GM18858 (cell line): ENCODE results near the gene HGS.

Experiments used
- ATAC-seq: cut with Tn5 transposase; IDR thresholded peaks from one replicate; pipeline ENCODE4 v1.9.1; 2021; ENCODE audit not compliant: unreplicated experiment

The HGS gene

DNA sequence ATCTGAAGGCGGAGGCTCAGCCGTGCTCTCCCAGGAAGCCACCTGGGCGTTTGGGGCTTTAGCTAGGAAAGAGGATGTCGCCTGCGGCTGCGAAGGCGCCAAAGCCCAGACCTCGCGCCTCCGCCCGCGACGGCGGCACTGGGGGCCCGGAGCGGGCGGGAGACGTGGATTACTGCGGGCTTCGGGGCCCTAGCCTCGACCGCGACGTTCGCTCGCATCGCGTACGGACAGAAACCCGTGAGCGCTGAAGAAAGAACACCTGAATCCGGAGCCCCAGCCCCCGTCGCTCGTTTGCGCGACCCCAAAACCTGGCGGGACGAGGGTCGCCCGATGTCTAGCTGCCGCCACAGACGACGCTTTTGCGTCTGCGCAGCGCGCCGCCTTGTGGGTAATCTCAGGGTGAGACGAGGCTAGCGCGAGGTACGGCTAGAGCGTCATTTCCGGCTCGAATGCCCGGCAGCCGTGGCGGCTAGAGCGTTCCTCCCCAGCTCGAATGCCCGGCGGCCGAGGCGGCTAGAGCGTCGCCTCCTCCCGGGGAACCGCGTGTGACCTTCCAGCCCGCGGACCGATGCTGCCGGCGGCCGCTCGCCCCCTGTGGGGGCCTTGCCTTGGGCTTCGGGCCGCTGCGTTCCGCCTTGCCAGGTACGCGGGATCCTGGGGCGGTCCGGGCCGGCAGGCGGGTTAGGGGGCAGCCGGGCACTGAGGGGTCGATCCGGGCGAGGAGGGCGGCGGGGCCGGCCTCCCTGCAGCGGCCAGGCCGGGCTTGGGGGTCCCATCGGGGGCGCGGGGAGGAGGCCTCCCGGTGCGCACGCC, 19.3 kb downstream of the HGS start, which contains the start of gene MRPL12:
TSS of gene MRPL12 (plus strand) at position 434 of the 813 bp plus-strand sequence. CDS start at position 569, 135 bp downstream.
- ATAC-seq = peak; percentile 57

DNA sequence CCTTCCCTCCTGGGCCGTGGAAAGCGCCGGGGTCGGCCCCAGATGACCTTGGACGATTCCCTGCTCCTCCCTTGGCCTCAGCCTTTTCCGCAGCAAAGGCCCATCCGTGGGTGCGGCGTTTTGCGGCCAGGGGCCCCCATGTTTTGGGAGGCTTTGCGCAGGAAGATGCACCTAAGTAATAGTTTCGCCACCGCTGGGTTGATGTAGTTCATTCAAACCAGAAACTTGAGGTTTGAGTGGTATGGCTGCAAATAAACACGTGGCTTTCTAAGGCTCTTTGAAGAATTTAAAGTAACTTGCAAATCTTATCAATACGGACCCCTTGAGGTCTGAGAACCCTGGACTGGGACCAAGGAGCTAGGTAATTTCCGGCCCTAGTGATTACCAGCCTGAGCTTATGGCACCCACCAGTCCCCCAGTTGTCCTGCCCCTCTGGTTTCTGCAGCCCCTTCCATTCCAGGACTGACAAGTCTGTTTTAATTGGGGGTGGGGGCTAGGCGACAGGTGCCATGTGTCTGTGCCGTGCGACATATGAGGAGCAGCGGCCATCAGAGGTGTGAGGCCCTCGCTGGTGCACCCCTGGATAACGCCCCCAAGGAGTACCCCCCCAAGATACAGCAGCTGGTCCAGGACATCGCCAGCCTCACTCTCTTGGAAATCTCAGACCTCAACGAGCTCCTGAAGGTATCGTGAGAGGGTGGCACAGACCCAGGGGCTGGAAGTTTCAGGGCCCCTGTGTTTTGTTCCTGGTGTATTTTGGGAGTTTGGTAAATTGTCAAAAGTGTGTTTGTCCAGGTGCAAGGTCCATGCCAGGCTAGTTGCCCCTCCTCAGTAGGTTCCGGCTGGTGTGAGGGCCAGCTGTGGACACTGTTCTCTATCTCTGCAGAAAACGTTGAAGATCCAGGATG, 20.2 kb downstream of the HGS start:
- ATAC-seq = no peak

DNA sequence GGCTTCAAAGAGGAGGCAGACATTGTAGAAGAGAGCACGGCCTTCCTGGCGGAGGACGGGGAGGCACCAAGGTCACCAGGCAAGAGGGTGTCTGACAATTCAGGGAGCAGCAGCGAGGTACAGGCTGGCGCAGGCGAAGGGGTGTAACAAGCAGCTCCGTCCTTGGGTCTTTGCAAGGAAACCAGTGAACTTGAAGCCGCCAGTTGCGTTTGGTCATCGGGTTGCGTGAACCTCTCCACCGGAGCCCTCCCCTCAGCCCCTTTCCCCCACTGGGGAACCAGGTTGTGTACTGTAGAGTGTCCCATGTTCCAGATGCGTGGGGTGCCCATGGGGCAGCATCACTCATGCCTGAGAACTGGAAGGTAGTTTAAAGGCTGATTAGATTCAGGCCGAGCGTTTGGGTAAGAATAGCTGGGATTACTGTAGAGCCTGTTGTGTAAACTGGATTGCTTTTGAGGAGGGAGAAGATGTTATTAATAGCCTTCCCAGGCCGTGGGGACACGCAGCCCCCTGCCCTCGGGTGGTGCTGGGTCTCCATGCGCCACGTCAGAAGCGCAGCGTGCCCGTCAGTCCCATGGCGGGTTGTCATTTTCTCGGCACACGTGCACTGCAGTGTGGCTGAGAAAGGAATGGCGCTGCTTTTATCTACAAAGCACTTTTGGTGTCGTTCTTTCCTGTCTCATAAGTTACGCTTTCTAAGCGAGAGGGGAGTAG, 21.9 kb downstream of the HGS start:
- no peak for ATAC-seq

DNA sequence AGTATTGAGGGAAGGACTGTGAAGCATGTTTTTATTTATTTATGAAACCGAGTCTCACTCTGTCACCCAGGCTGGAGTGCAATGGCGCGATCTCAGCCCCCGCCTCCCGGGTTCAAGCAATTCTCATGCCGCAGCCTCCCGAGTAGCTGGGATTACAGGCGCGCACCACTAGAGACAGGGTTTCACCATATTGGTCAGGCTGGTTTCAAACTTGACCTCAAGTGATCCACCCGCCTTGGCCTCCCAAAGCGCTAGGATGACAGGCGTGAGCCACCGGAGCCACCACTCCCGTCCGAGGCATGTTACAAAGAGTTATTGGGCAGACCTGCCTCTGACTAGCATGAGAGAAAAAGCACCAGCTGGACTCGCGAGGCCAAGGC, 22.4 kb downstream of the HGS start:
- no peak for ATAC-seq

DNA sequence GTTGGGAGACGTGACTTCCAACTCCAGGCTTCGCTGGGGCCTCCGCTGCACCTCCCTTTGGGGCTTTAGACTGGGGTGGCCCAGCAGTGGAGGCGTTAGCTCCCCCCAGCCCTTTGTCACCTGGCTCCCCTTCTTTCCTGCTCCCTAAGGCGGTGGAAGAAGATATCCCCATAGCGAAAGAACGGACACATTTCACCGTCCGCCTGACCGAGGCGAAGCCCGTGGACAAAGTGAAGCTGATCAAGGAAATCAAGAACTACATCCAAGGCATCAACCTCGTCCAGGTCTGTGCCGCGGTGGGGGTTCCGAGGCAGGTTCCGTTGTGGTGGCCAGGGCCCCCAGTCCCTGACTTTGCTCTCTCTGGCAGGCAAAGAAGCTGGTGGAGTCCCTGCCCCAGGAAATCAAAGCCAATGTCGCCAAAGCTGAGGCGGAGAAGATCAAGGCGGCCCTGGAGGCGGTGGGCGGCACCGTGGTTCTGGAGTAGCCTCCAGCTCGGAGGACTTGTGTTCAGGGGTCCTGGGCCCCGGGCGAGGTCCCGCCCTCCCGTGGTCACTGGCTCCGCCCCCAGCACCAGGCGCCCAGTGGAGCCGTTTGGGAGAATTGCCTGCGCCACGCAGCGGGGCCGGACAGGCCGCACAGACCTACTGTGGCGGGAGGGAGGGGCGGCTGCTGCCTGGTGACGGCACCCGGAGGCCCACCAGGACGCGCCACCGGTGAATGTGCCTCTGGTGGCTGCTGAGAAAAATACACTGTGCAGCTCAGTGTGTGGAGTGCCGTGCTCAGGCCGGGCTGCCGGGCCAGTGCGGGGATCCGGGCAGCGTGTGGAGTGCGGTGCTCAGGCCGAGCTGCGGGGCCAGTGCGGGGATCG, 23.2 kb downstream of the HGS start:
- no peak for ATAC-seq

DNA sequence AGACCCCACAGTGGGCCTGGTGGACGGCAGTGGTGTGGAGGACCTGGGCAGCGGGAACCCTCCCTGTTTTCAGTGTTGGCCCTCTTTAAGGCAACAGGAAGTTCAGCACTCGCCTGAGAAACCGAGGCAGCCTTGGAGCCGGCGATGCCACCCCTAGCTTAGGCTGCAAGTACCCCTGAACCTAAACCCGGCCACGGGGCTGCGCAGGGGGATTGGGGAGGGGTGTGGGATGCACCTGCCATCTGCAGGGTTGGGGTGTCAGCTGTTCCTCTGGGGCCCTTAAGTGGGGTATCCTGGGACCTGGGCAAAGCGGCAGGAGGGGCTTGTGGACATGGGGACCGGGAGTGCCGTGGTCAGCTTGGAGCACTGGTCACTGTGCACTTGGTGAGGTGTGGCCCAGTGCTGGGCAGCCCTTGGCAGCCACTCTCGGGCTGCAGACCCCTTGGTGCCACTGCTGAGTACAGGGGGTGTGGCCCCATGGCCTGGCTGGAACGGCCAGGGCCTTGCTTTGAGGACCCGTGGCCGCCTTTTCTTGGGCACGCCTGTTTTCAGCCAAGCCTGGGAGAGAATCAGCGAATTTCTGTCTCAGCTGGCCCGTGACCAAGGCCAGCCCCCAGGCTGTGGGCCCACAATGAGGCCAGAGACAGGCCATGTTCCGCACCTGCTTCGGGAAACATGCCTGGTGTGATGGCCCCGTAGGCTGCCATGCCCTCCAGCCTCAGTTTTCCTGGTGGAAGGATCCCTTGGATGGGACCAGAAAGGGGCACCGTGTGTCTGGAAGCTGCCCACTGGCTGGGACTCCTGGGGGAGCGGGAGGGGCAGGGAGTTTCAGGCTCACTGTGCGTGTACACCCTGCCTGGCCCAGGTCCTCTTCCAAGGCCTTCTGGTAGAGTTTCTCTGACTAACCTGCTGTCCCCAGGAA, 24.2 kb downstream of the HGS start:
- no peak for ATAC-seq

DNA sequence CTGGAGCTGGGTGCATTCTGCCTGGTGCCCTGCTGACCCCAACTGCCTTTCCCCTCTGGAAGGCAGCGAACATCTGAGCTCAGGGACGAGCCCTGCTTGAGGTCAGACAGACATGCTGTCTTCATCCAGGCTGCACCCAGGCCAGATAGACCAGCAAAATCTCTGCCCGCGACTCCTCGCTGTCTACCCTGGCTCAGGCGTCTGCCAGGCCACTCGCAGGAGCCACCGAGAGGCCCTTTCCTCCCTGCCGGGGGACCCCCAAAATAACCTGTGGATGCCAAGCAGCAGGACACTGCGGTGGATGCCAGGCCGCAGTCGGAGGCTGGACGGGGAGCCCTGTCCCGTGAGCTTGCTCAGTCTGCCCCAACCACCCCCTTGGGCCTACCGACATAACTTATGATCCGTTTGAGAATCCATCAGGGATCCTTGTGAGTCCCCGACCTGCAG, 25.0 kb downstream of the HGS start:
- no peak for ATAC-seq

DNA sequence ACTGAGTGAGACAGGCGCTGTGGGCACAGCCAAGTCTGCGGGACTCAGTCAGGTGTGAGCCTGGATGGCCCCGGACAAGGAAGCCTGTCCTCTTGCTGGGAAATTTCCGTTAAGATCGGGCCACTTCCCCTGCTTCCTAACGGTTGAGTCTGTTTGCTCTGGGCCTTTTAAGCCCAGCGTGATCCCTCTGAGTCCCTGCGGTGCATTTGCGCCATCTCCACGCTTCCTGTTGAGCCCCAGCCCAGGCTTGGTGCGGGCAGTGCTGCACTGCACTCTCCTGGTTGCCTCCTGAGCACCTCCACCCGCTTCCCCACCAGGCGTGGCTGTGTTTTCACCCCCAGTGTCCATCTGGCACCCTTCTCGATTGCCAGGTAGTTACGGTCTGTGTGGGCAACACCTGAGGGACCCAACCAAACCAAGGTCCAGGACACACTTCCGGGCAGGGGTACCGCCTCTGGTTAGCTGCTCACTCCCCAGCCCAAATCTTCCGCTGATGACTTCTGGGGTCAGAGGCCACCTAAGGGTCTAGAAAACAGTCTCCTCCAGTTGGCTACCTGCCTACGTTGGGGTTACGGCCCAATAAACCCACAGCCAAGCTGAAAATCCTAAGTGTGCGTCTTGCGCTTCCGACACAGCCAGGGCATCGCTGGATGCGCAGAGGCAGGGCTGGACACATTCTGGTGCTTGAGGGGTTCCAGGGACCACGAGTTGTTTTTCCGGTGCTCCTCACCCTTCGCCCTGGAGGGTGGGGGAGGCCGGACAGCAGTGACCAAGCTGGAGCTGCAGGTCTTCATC, 26.9 kb downstream of the HGS start:
- no peak for ATAC-seq

DNA sequence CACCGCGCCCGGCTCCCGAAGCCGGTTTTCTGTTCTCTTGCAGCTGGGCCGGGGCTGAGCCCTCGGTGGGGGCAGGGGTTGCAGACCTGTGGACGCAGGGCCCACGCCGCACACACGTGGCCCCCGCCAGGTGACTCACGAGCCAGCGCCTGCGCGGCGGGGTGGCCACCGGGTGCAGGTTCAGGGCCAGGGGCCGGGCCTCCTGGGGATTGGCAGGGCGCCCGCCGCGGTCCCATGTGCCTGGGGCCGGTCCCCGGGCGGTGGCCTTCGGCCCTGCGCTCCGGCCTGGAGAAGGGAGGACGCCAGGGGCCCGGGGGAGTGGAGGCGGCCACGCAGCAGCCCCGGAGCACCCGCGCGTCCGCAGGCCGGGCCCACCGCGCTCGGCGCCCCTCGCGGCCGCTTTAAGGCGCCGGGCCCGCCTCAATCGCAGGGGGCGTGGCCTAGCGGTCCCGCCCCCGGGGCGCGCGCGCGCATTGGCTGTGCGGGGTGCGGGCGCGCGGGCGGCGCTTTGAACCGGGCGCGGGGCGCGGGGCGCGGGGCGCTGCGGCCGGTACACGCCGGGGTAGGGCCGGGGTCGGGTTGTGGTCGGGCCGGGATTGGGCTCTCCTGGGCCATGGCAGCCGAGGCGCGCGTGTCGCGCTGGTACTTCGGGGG, 28.1 kb downstream of the HGS start, which contains the start of gene SLC25A10:
TSS of gene SLC25A10 (plus strand) at position 471 of the 654 bp plus-strand sequence. CDS start at position 614, 143 bp downstream.
- ATAC-seq = peak; percentile 41

DNA sequence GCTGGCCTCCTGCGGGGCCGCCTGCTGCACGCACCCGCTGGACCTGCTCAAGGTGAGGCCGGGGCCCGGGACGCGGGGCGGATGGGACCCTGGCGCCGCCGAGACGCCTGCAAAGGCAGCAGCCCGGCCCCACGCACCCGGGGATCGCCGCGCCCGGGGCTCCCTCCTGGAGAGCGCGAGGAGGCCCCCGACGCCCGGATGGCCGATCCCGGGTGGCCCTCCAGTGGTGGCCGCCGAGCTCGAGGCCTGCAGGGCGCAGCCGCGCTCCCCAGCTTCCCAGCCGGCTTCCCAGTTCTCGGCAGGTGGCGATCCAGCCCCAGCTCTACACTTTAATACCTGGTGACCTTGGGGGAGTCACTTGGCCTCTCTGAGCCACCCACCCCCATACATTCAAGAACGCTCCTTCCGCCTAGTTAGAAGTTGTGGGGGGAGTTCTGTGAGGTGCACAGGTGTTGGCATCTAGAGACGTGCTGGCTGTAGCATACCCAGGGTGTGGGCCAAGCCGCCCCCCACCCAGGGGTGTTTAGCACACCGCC, 28.7 kb downstream of the HGS start:
- no peak for ATAC-seq

DNA sequence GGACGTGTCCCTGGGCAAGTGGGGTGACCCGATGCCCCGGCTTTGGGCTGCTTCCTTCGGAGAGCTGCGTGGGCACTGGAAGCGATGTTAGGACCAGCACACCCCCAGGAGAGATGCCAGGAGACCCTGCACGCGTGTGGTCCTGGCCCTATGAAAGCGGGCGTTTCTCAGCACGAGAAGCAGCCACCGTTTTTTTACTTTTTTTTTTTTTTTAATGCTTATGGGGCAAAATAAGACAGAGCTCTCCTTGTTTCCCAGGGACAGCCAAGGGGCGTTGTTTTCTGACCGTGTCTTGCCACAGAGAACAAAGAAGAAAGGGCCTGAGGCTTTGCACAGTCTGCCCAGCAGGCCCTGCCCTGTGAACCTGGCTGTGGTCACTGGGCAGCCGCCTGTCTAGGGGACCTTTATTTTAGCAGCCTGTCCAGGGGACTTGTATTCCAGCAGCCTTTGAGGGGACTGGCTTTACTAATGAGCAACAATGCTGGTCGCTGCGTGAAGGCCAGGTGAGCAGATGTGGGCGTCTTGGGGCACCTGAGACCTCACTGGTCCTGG, 29.3 kb downstream of the HGS start:
- ATAC-seq = no peak

DNA sequence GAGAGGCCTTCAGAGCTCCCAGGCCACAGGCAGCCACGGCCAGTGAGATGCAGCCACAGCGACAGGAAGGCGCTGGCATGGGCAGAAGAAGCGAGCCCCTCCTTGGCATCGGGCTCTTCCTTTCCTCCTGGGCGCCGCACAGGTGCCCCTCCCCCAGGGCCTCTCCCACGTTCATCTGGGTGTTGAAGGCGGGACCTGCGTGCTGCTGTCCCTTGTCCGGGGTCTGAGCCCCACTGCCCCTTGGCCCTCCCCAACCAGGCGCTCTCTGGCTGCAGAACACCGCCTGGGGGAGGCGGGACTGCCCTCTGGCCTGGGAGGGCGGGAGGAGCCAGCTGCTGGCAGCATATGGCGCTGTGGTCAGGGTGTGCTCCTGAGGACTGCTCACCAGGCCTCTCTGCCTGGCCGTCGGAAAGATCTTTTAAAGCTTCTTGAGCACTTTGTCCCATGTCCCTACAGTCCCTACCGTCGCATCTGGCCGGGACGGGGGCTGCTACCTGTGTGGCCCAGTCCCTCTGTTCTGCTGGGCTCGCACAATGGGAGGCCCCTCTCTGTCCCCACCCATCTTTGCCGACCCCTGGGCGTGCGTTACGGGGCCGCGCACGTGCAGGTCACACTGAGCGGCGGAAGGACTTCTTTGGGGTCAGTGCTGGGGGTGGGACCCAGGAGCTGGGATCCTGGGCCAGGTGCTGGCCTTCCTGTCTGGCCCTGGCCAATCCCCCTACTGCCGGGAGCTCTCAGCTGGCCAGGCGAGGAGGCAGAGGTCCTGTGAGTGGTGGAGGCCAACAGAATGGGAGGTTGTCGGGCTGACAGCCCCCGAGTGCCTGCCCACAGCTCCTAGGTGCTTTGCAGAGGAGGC, 30.0 kb downstream of the HGS start:
- no peak for ATAC-seq

DNA sequence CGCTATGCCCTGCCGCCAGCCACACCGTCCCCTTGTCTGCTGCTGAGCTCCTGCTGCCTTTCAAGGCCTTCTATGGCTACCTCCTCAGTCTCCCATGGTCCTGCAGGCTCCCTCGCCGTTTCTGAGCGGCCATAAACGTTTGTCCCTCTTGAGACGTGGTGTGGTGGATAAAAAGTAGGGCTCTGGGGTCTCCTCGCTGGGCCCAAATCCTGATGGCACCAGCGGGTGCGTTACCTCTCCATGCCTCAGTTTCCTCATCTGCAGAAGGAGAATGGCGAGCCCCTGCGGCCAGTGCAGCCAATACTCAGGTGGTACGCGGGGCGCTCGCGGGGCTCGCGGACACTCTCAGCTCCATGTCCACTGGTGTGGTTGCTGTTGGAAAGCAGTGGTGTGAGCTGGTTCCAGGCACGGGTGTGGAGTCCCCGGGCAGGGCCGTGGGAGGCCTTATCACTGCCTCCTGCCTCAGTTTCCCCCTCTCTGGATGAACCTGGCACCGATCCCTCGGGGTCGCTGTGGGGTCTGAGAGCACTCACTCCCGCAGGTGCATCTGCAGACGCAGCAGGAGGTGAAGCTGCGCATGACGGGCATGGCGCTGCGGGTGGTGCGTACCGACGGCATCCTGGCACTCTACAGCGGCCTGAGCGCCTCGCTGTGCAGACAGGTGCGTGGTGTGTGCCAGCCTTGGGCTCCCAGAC, 30.7 kb downstream of the HGS start:
- no peak for ATAC-seq

DNA sequence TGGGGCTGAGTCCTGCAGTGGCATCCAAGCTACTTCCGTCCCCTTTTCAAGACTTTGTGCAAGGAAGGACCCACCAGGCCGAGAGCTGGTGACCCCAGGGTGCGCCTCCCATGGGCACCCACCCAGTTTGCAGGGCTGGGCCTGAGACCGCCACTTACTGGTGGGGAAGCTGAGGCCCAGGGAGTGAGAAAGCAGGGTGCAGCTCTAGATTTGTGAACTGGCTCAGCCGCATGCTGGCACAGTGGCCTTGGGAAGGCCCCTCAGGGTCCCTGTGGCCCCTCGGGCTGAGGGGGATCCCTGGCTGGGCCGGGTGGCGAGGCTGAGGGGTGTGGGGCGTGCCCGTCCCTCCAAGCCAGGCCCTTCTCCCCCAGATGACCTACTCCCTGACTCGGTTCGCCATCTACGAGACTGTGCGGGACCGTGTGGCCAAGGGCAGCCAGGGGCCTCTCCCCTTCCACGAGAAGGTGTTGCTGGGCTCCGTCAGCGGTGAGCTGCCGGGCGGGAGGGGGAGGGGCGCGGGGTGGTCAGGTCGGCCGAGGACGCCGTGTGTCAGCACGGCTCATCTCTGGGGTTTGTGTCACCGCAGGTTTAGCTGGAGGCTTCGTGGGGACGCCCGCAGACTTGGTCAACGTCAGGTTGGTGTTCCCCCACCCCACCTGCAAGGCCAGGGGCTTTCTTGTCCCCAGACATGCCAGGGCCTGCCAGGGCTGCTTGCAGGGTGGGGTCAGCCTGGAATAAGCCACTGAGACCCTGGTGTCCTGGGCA, 31.5 kb downstream of the HGS start:
- no peak for ATAC-seq
